Ectodermal cell (in vitro differentiated cells): ENCODE results near the gene MUC4.

Source experiments
- H3K27ac ChIP-seq: 2 replicates; pipeline ENCODE4 v1.7.0; 2013; ENCODE audit warnings: mild to moderate bottlenecking, low read depth, low read length; ENCODE audit not compliant: insufficient read depth, poor library complexity, severe bottlenecking
- H3K27me3 ChIP-seq: 2 replicates; pipeline ENCODE4 v1.7.0; 2013; ENCODE audit warnings: mild to moderate bottlenecking, low read length; ENCODE audit not compliant: insufficient read depth, control insufficient read depth, poor library complexity, severe bottlenecking
- H3K36me3 ChIP-seq: one replicate; pipeline ENCODE4 v1.7.0; 2013; ENCODE audit warnings: low read length; ENCODE audit not compliant: control insufficient read depth, insufficient read depth
- H3K4me1 ChIP-seq: one replicate; pipeline ENCODE4 v1.7.0; 2013; ENCODE audit warnings: low read length; ENCODE audit not compliant: control insufficient read depth, insufficient read depth
- H3K4me3 ChIP-seq: 2 replicates; pipeline ENCODE4 v1.7.0; 2013; ENCODE audit warnings: low read depth, low read length, control low read depth; ENCODE audit not compliant: insufficient read depth
- H3K9me3 ChIP-seq: 2 replicates; pipeline ENCODE4 v1.7.0; 2013; ENCODE audit warnings: mild to moderate bottlenecking, low read length, moderate library complexity; ENCODE audit not compliant: control insufficient read depth
- WGBS, 2 experiments: methylation state at CpG; one replicate each; pipeline ENCODE4 v1.1.7; 2013; ENCODE audit warnings: missing lambda C conversion rate in 2 of 2; 5-methylcytosine and 5-hydroxymethylcytosine counted together

Gene MUC4

GRCh38 chr3:195853036-195853435, 41.3 kb upstream of the MUC4 start:
- Histone ChIP-seq H3K27ac (no peak overlapping the region), H3K9me3 (no peaks in the 10 kb centered on the region), H3K4me1 (no peaks in the 10 kb centered on the region), H3K4me3 (no peak overlapping the region), H3K36me3 (no peaks in the 10 kb centered on the region), H3K27me3 (no peaks in the 10 kb centered on the region)
- 93 to 95% methylated on average over 20 of the region's 20 CpGs for WGBS, 2 experiments

GRCh38 chr3:195850857-195851543, 39.3 kb upstream of the MUC4 start:
- Histone ChIP-seq H3K36me3 (no peaks in the 10 kb centered on the region), H3K27me3 (no peaks in the 10 kb centered on the region), H3K4me1 (no peaks in the 10 kb centered on the region), H3K9me3 (no peaks in the 10 kb centered on the region), H3K27ac (no peak overlapping the region), H3K4me3 (no peak overlapping the region)
- WGBS, 2 experiments, result 53 to 54% methylated on average over 31 of the region's 31 CpGs

GRCh38 chr3:195849322-195850074, 37.8 kb upstream of the MUC4 start:
- H3K4me1 ChIP-seq, result no peaks in the 10 kb centered on the region
- H3K9me3 ChIP-seq, result no peaks in the 10 kb centered on the region
- H3K27ac ChIP-seq, result no peak overlapping the region
- H3K27me3 ChIP-seq, result no peaks in the 10 kb centered on the region
- H3K4me3 ChIP-seq, result no peak overlapping the region
- H3K36me3 ChIP-seq, result no peaks in the 10 kb centered on the region
- WGBS, 2 experiments, result 93% methylated on average over 53 of the region's 53 CpGs

- no peaks in the 10 kb centered on the region for H3K27me3 ChIP-seq
- no peaks in the 10 kb centered on the region for H3K36me3 ChIP-seq
- 92 to 93% methylated on average over 24 of the region's 24 CpGs for WGBS, 2 experiments
- no peak overlapping the region for H3K27ac ChIP-seq
- no peaks in the 10 kb centered on the region for H3K9me3 ChIP-seq
- no peak overlapping the region for H3K4me3 ChIP-seq
- H3K4me1 ChIP-seq, result no peaks in the 10 kb centered on the region
Measured at GRCh38 chr3:195847055-195847950, 35.6 kb upstream of the MUC4 start.

GRCh38 chr3:195845483-195845882, 33.8 kb upstream of the MUC4 start:
- Histone ChIP-seq H3K9me3 (no peaks in the 10 kb centered on the region), H3K27ac (no peak overlapping the region), H3K36me3 (no peaks in the 10 kb centered on the region), H3K27me3 (no peaks in the 10 kb centered on the region), H3K4me3 (no peak overlapping the region), H3K4me1 (no peaks in the 10 kb centered on the region)
- WGBS, 2 experiments, result 86 to 94% methylated on average over 6 of the region's 6 CpGs

- Histone ChIP-seq H3K27ac (no peak overlapping the region), H3K4me3 (no peak overlapping the region), H3K27me3 (no peaks in the 10 kb centered on the region), H3K9me3 (no peaks in the 10 kb centered on the region), H3K4me1 (peaks cover 1% of the 10 kb centered on the region), H3K36me3 (no peaks in the 10 kb centered on the region)
- WGBS, 2 experiments, result 92% methylated on average over 5 to 7 of the region's 7 CpGs
Measured at GRCh38 chr3:195844671-195845218, 33.0 kb upstream of the MUC4 start.

GRCh38 chr3:195839260-195840010, 27.7 kb upstream of the MUC4 start:
- H3K4me3 ChIP-seq, result no peak overlapping the region

GRCh38 chr3:195838714-195839113, 27.0 kb upstream of the MUC4 start:
- Histone ChIP-seq H3K4me1 (peaks cover 16% of the 10 kb centered on the region), H3K27me3 (no peaks in the 10 kb centered on the region), H3K27ac (no peak overlapping the region), H3K36me3 (no peaks in the 10 kb centered on the region), H3K4me3 (no peak overlapping the region), H3K9me3 (no peaks in the 10 kb centered on the region)
- 40 to 43% methylated on average over 5 of the region's 5 CpGs for WGBS, 2 experiments

More at GRCh38 chr3:195839260-195840010, 27.7 kb upstream of the MUC4 start:
- Histone ChIP-seq H3K36me3 (no peaks in the 10 kb centered on the region), H3K27ac (peak overlapping the region; percentile 60), H3K27me3 (no peaks in the 10 kb centered on the region), H3K9me3 (no peaks in the 10 kb centered on the region), H3K4me1 (peaks cover 16% of the 10 kb centered on the region)
- 51 to 58% methylated on average over 19 of the region's 19 CpGs for WGBS, 2 experiments

- 88% methylated on average over 14 of the region's 14 CpGs for WGBS, 2 experiments
- Histone ChIP-seq H3K36me3 (no peaks in the 10 kb centered on the region), H3K27ac (no peak overlapping the region), H3K4me1 (peaks cover 16% of the 10 kb centered on the region), H3K27me3 (no peaks in the 10 kb centered on the region), H3K9me3 (no peaks in the 10 kb centered on the region), H3K4me3 (no peak overlapping the region)
Measured at GRCh38 chr3:195836476-195837135, 24.9 kb upstream of the MUC4 start.
